Neural cell (in vitro differentiated cells): ENCODE results near the gene FAF1. TPM values are rescaled to one million over a fixed set of nuclear protein-coding genes. Genes with fewer than 3 reads are reported as not detected.

ENCODE experiments used
- H2AFZ ChIP-seq: fragments of 200-600, 300-800 bp; sonication (generic), shearing (Covaris generic); 2 replicates; pipeline ENCODE4 v1.6.0; 2014; ENCODE audit warnings: low read depth, mild to moderate bottlenecking, antibody characterized with exemption, low read length, moderate library complexity
- H3F3A ChIP-seq: fragments of 200-600 bp; shearing (Covaris generic); 2 replicates; pipeline ENCODE4 v1.6.1; 2016; ENCODE audit warnings: mild to moderate bottlenecking, moderate library complexity, mixed read lengths, antibody characterized with exemption, low read length; ENCODE audit not compliant: insufficient read depth, poor library complexity, severe bottlenecking
- H3K27ac ChIP-seq: fragments of 200-600, 300-800 bp; sonication (generic), shearing (Covaris generic); 2 replicates; pipeline ENCODE4 v1.5.1; 2014; ENCODE audit warnings: mild to moderate bottlenecking, low read length, moderate library complexity
- H3K27me3 ChIP-seq: fragments of 300-800, 200-600 bp; sonication (generic), shearing (Covaris generic); 2 replicates; pipeline ENCODE4 v1.6.0; 2014; ENCODE audit warnings: mild to moderate bottlenecking, low read depth, low read length, moderate library complexity; ENCODE audit not compliant: insufficient read depth
- H3K36me3 ChIP-seq: fragments of 300-800, 200-600 bp; sonication (generic), shearing (Covaris generic); 2 replicates; pipeline ENCODE4 v1.5.1; 2014; ENCODE audit warnings: mild to moderate bottlenecking, antibody characterized with exemption, low read length, moderate library complexity; ENCODE audit not compliant: insufficient read depth
- H3K4me2 ChIP-seq: fragments of 300-800, 200-600 bp; sonication (generic), shearing (Covaris generic); 2 replicates; pipeline ENCODE4 v1.6.0; 2014; ENCODE audit warnings: mild to moderate bottlenecking, low read length
- H3K4me3 ChIP-seq: fragments of 300-800, 200-600 bp; sonication (generic), shearing (Covaris generic); 2 replicates; pipeline ENCODE4 v1.5.1; 2014; ENCODE audit warnings: mild to moderate bottlenecking, low read length, moderate library complexity
- H3K79me2 ChIP-seq: fragments of 200-600 bp; shearing (Covaris generic); replicated peaks from 2 replicates; pipeline ENCODE4 v1.6.0; 2014; ENCODE audit warnings: mild to moderate bottlenecking, low read length, moderate library complexity; ENCODE audit not compliant: insufficient read depth
- H3K9ac ChIP-seq: fragments of 300-800, 200-600 bp; sonication (generic), shearing (Covaris generic); 2 replicates; pipeline ENCODE4 v1.6.1; 2016; ENCODE audit warnings: mild to moderate bottlenecking, low read length, mixed read lengths
- H3K9me2 ChIP-seq: fragments of 200-600 bp; shearing (Covaris generic); 2 replicates; pipeline ENCODE4 v1.6.1; 2016; ENCODE audit warnings: mild to moderate bottlenecking, low read length, mixed read lengths; ENCODE audit not compliant: insufficient read depth
- H3K9me3 ChIP-seq: fragments of 200-600, 300-800 bp; sonication (generic), shearing (Covaris generic); 2 replicates; pipeline ENCODE4 v1.6.1; 2016; ENCODE audit warnings: mild to moderate bottlenecking, mixed run types, low read length, moderate library complexity, mixed read lengths
- H4K20me1 ChIP-seq: fragments of 200-600 bp; shearing (Covaris generic); 2 replicates; pipeline ENCODE4 v1.6.1; 2016; ENCODE audit warnings: mild to moderate bottlenecking, mixed run types; ENCODE audit not compliant: insufficient read depth
- EP300 ChIP-seq: fragments of 450-650 bp; conservative IDR thresholded peaks from 2 replicates; pipeline ENCODE4 v1.6.1; 2014; ENCODE audit warnings: antibody characterized with exemption, mild to moderate bottlenecking, moderate library complexity; ENCODE audit not compliant: poor library complexity, severe bottlenecking
- EZH2 ChIP-seq: fragments of 200-600, 300-800 bp; shearing (Covaris generic), sonication (generic); IDR thresholded peaks from 2 replicates; pipeline ENCODE4 v1.6.1; 2014; ENCODE audit warnings: antibody characterized with exemption, low read length, borderline replicate concordance, mild to moderate bottlenecking; ENCODE audit not compliant: insufficient read depth, poor library complexity, severe bottlenecking
- MXI1 ChIP-seq: fragments of 450-650 bp; conservative IDR thresholded peaks from 2 replicates; pipeline ENCODE4 v1.6.1; 2014; ENCODE audit warnings: antibody characterized with exemption, mild to moderate bottlenecking; ENCODE audit not compliant: poor library complexity, severe bottlenecking
- POLR2AphosphoS5 ChIP-seq: IDR thresholded peaks from 2 replicates; pipeline ENCODE4 v1.6.1; 2012
- RAD21 ChIP-seq: fragments of 450-650 bp; conservative IDR thresholded peaks from 2 replicates; pipeline ENCODE4 v1.6.1; 2014; ENCODE audit warnings: antibody characterized with exemption, mild to moderate bottlenecking, moderate library complexity
- SMC3 ChIP-seq: fragments of 450-650 bp; conservative IDR thresholded peaks from 2 replicates; pipeline ENCODE4 v1.6.1; 2014; ENCODE audit warnings: antibody characterized with exemption, mild to moderate bottlenecking, moderate library complexity; ENCODE audit not compliant: poor library complexity
- TAF1 ChIP-seq: IDR thresholded peaks from 2 replicates; pipeline ENCODE4 v1.6.1; 2012; ENCODE audit warnings: low read depth
- polyA plus RNA-seq: library from polyadenylated mRNA; depleted of rRNA; stranded (reverse); fragments of >200 nt; gene quantifications from 2 replicates; pipeline ENCODE4 v1.2.3, GENCODE V29; 2014
- TF ChIP-seq, protein P1 (sequence below): fragments of 450-650 bp; IDR thresholded peaks from 2 replicates; pipeline ENCODE4 v1.5.1; 2014; ENCODE audit warnings: antibody characterized with exemption, mild to moderate bottlenecking, moderate library complexity; ENCODE audit not compliant: poor library complexity, severe bottlenecking
- TF ChIP-seq, protein P2 (sequence below): IDR thresholded peaks from 2 replicates; pipeline ENCODE4 v1.6.1; 2012; ENCODE audit warnings: borderline replicate concordance

The FAF1 gene
- polyA plus RNA-seq, 1 donor from 2014 or later: 52.1 TPM

DNA sequence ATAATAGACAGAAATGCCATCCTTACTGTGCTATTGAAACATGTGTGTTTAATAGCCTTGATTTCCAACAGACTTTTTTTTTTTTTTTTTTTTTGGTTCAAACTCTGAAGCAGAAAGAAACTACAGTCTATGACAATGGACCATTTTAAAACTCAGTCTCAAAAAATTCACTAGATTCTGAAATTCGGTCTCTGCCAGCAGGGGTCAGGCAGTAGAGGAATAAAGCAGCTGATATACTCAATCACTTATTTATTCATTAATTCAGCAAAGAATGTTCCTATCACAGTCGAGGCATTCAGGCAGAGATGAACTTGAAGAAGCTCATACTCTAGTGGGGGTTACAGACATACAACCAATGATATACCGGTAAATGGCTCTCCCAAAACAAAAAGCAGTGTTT, 275.9 kb downstream of the FAF1 start:
- H3K36me3 ChIP-seq: no peaks in the 10 kb centered on the region
- no peaks in the 10 kb centered on the region for H3K27me3 ChIP-seq
- H3K27ac ChIP-seq: no peak overlapping the region
- no peaks in the 10 kb centered on the region for H3K9me2 ChIP-seq
- H3K9me3 ChIP-seq: no peaks in the 10 kb centered on the region
- H4K20me1 ChIP-seq: no peaks in the 10 kb centered on the region
- TF ChIP-seq, protein P1, sequence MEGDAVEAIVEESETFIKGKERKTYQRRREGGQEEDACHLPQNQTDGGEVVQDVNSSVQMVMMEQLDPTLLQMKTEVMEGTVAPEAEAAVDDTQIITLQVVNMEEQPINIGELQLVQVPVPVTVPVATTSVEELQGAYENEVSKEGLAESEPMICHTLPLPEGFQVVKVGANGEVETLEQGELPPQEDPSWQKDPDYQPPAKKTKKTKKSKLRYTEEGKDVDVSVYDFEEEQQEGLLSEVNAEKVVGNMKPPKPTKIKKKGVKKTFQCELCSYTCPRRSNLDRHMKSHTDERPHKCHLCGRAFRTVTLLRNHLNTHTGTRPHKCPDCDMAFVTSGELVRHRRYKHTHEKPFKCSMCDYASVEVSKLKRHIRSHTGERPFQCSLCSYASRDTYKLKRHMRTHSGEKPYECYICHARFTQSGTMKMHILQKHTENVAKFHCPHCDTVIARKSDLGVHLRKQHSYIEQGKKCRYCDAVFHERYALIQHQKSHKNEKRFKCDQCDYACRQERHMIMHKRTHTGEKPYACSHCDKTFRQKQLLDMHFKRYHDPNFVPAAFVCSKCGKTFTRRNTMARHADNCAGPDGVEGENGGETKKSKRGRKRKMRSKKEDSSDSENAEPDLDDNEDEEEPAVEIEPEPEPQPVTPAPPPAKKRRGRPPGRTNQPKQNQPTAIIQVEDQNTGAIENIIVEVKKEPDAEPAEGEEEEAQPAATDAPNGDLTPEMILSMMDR: no peak
- no peak for TF ChIP-seq EZH2
- TF ChIP-seq EP300: no peak
- TF ChIP-seq POLR2AphosphoS5: no peak
- no peak for TF ChIP-seq SMC3
- no peak for TF ChIP-seq TAF1
- TF ChIP-seq, protein P2, sequence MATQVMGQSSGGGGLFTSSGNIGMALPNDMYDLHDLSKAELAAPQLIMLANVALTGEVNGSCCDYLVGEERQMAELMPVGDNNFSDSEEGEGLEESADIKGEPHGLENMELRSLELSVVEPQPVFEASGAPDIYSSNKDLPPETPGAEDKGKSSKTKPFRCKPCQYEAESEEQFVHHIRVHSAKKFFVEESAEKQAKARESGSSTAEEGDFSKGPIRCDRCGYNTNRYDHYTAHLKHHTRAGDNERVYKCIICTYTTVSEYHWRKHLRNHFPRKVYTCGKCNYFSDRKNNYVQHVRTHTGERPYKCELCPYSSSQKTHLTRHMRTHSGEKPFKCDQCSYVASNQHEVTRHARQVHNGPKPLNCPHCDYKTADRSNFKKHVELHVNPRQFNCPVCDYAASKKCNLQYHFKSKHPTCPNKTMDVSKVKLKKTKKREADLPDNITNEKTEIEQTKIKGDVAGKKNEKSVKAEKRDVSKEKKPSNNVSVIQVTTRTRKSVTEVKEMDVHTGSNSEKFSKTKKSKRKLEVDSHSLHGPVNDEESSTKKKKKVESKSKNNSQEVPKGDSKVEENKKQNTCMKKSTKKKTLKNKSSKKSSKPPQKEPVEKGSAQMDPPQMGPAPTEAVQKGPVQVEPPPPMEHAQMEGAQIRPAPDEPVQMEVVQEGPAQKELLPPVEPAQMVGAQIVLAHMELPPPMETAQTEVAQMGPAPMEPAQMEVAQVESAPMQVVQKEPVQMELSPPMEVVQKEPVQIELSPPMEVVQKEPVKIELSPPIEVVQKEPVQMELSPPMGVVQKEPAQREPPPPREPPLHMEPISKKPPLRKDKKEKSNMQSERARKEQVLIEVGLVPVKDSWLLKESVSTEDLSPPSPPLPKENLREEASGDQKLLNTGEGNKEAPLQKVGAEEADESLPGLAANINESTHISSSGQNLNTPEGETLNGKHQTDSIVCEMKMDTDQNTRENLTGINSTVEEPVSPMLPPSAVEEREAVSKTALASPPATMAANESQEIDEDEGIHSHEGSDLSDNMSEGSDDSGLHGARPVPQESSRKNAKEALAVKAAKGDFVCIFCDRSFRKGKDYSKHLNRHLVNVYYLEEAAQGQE: no peak
- TF ChIP-seq RAD21: no peak
- no peak for TF ChIP-seq MXI1
- no peak overlapping the region for H3K4me2 ChIP-seq
- no peak overlapping the region for H3K9ac ChIP-seq
- no peaks in the 10 kb centered on the region for H3F3A ChIP-seq
- no peak overlapping the region for H3K4me3 ChIP-seq
- no peaks in the 10 kb centered on the region for H3K79me2 ChIP-seq
- no peak overlapping the region for H2AFZ ChIP-seq

DNA sequence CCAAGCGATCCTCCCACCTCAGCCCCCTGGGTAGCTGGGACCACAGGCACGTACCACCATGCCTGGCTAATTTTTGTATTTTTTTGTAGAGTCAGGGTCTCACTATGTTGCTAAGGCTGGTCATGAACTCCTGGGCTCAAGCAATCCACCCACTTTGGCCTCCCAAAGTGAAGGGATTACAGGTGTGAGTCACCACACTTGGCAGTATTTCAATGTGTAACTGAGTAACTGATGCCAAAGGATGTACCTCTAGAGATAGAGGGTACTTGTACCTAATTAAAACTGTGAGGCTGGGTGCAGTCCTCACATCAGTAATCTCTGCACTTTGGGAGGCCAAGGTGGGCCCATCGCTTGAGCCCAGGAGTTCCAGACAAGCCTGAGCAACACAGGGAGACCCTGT, 278.1 kb downstream of the FAF1 start:
- Histone ChIP-seq H3K36me3 (no peaks in the 10 kb centered on the region), H3K4me2 (no peak overlapping the region), H3K4me3 (no peak overlapping the region), H3K79me2 (no peaks in the 10 kb centered on the region), H3K27me3 (no peaks in the 10 kb centered on the region), H4K20me1 (no peaks in the 10 kb centered on the region), H3K9me2 (no peaks in the 10 kb centered on the region), H3K27ac (no peak overlapping the region), H3K9me3 (no peaks in the 10 kb centered on the region), H3F3A (no peaks in the 10 kb centered on the region), H2AFZ (no peak overlapping the region), H3K9ac (no peak overlapping the region)
- TF ChIP-seq EZH2 (no peak), MXI1 (no peak), RAD21 (no peak), SMC3 (no peak), EP300 (no peak), TAF1 (no peak)
- TF ChIP-seq, protein P1: no peak
- TF ChIP-seq, protein P2: no peak
